HCT116 (cell line): Measurements from ENCODE around the gene PRR14L. TPM values are rescaled to one million over a fixed set of nuclear protein-coding genes. Genes with fewer than 3 reads are reported as not detected.

Experiments used
- ATAC-seq: fragments of 200-7000 bp; cut with Tn5 transposase; 2 replicates; pipeline ENCODE4 v1.9.1; 2020; ENCODE audit warnings: mild to moderate bottlenecking, moderate library complexity
- BruUV-seq: library from RNA; stranded (reverse); fragments of 400-500 nt; replicated peaks from 2 replicates; lab custom pipeline; 2021; lab: Mats Ljungman, UMichigan
- CTCF ChIA-PET: fragments of 300-600 bp; sonication (Branson Sonifier 250); formaldehyde crosslinking; loops from one replicate; lab custom pipeline; 2021; ENCODE audit warnings: antibody characterized with exemption; lab: Charles Lee
- POLR2A ChIA-PET: fragments of 300-600, 350-600 bp; sonication (Branson Sonifier 250); formaldehyde crosslinking; loops from one replicate; lab custom pipeline; 2021; ENCODE audit warnings: antibody characterized with exemption; lab: Charles Lee
- RAD21 ChIA-PET, 2 experiments: fragments of 300-600 bp; sonication (Branson Sonifier 250); formaldehyde crosslinking; loops; one replicate each; lab custom pipeline; 2023; ENCODE audit warnings: low total read pairs in 2 of 2; ENCODE audit not compliant: uncharacterized antibody in 2 of 2, unreplicated experiment in 2 of 2, low non-redundant PET in 1 of 2; lab: Charles Lee
- DNase-seq: peaks from one replicate; pipeline ENCODE4 v3.0.0-alpha.2; 2010; ENCODE audit warnings: low read depth, low spot score
- H2AFZ ChIP-seq: fragments of 200-600 bp; shearing (Covaris generic), sonication (generic); 2 replicates; pipeline ENCODE4 v1.6.1; 2017; ENCODE audit warnings: low read depth, mixed run types, mixed read lengths, antibody characterized with exemption, low read length; ENCODE audit not compliant: poor library complexity, severe bottlenecking
- H3K27ac ChIP-seq: 2 replicates; pipeline ENCODE4 v1.5.1; 2012; ENCODE audit warnings: low read depth, low read length
- H3K27me3 ChIP-seq: fragments of 200-600 bp; sonication (generic); 2 replicates; pipeline ENCODE4 v1.6.1; 2016; ENCODE audit warnings: mixed run types, low read length, mixed read lengths; ENCODE audit not compliant: insufficient read depth
- H3K36me3 ChIP-seq, 2 experiments: fragments of 200-500 bp in 1 of 2; fragments of 200-600 bp in 1 of 2; sonication (Bioruptor generic) in 1 of 2; sonication (generic) in 1 of 2; 2 replicates each; pipeline versions ENCODE4 v1.5.1 to v1.6.1; 2014 to 2016; ENCODE audit warnings: low read length in 2 of 2, inconsistent platforms in 1 of 2, mixed read lengths in 1 of 2, mixed run types in 1 of 2; ENCODE audit not compliant: insufficient read depth in 2 of 2, control insufficient read depth in 1 of 2
- H3K4me1 ChIP-seq, 2 experiments: fragments of 200-600 bp in 1 of 2; sonication (generic) in 1 of 2; 2 replicates each; pipeline versions ENCODE4 v1.5.1 to v1.6.1; 2012 to 2017; ENCODE audit warnings: low read length in 2 of 2, inconsistent platforms in 1 of 2, mild to moderate bottlenecking in 1 of 2, mixed read lengths in 1 of 2, mixed run types in 1 of 2, moderate library complexity in 1 of 2; ENCODE audit not compliant: insufficient read depth in 2 of 2, control insufficient read depth in 1 of 2
- H3K4me2 ChIP-seq: fragments of 200-600 bp; sonication (generic); 2 replicates; pipeline ENCODE4 v1.6.1; 2017; ENCODE audit warnings: mixed run types, low read length, mixed read lengths
- H3K4me3 ChIP-seq, 2 experiments: fragments of 200-600 bp in 1 of 2; sonication (generic) in 1 of 2; replicated peaks in 1 of 2; 2 replicates each; pipeline ENCODE4 v1.5.1; 2011 to 2016; ENCODE audit warnings: low read length in 2 of 2, control low read depth in 1 of 2, low read depth in 1 of 2, mild to moderate bottlenecking in 1 of 2, mixed read lengths in 1 of 2, mixed run types in 1 of 2
- H3K79me2 ChIP-seq: fragments of 200-600 bp; sonication (generic); 2 replicates; pipeline ENCODE4 v1.6.1; 2017; ENCODE audit warnings: mild to moderate bottlenecking, mixed run types, low read length, moderate library complexity, mixed read lengths; ENCODE audit not compliant: insufficient read depth
- H3K9ac ChIP-seq: fragments of 200-600 bp; sonication (generic); 2 replicates; pipeline ENCODE4 v1.6.1; 2016; ENCODE audit warnings: low read length, mixed read lengths
- H3K9me2 ChIP-seq: fragments of 200-600 bp; sonication (generic), shearing (Covaris generic); 2 replicates; pipeline ENCODE4 v1.6.1; 2017; ENCODE audit warnings: mixed run types, mild to moderate bottlenecking, moderate library complexity; ENCODE audit not compliant: insufficient read depth
- H3K9me3 ChIP-seq, 2 experiments: fragments of 200-500 bp in 1 of 2; fragments of 200-600 bp in 1 of 2; sonication (Bioruptor generic) in 1 of 2; sonication (generic) in 1 of 2; 2 replicates each; pipeline ENCODE4 v1.6.1; 2014 to 2017; ENCODE audit warnings: low read length in 2 of 2, mixed read lengths in 2 of 2, inconsistent platforms in 1 of 2, low read depth in 1 of 2, mild to moderate bottlenecking in 1 of 2, mixed run types in 1 of 2, moderate library complexity in 1 of 2; ENCODE audit not compliant: control insufficient read depth in 1 of 2, insufficient read depth in 1 of 2
- H4K20me1 ChIP-seq: fragments of 200-600 bp; sonication (generic), shearing (Covaris generic); 2 replicates; pipeline ENCODE4 v1.6.1; 2017; ENCODE audit warnings: mixed run types, mild to moderate bottlenecking, moderate library complexity; ENCODE audit not compliant: insufficient read depth
- CBX3 ChIP-seq: IDR thresholded peaks from 2 replicates; pipeline ENCODE4 v1.6.1; 2012; ENCODE audit warnings: low read depth
- CEBPB ChIP-seq: IDR thresholded peaks from 2 replicates; pipeline ENCODE4 v1.6.1; 2012; ENCODE audit warnings: low read depth
- EGR1 ChIP-seq: IDR thresholded peaks from 2 replicates; pipeline ENCODE4 v1.6.1; 2012; ENCODE audit warnings: low read depth
- ELF1 ChIP-seq: IDR thresholded peaks from 2 replicates; pipeline ENCODE4 v1.6.1; 2012; ENCODE audit warnings: low read depth, borderline replicate concordance
- EZH2 ChIP-seq: fragments of 200-600 bp; sonication (generic); IDR thresholded peaks from 2 replicates; pipeline ENCODE4 v1.6.1; 2017; ENCODE audit warnings: antibody characterized with exemption, mixed run types
- EZH2phosphoT487 ChIP-seq: fragments of 200-600 bp; IDR thresholded peaks from 2 replicates; pipeline ENCODE4 v1.6.1; 2018; ENCODE audit warnings: antibody characterized with exemption, borderline replicate concordance
- FOSL1 ChIP-seq: IDR thresholded peaks from 2 replicates; pipeline ENCODE4 v1.6.1; 2012; ENCODE audit warnings: low read depth
- JUND ChIP-seq: IDR thresholded peaks from 2 replicates; pipeline ENCODE4 v1.6.1; 2012
- POLR2A ChIP-seq: IDR thresholded peaks from 2 replicates; pipeline ENCODE4 v1.7.0; 2011; ENCODE audit warnings: borderline replicate concordance; ENCODE audit not compliant: insufficient read depth, insufficient read length; ENCODE audit errors: extremely low read depth
- POLR2AphosphoS5 ChIP-seq: IDR thresholded peaks from 2 replicates; pipeline ENCODE4 v1.6.1; 2011; ENCODE audit warnings: mild to moderate bottlenecking, low read depth, low read length, moderate library complexity
- RAD21 ChIP-seq: IDR thresholded peaks from 2 replicates; pipeline ENCODE4 v1.6.1; 2012; ENCODE audit warnings: low read depth, mild to moderate bottlenecking
- SIN3A ChIP-seq: IDR thresholded peaks from 2 replicates; pipeline ENCODE4 v1.6.1; 2012; ENCODE audit warnings: low read depth
- SRF ChIP-seq: IDR thresholded peaks from 2 replicates; pipeline ENCODE4 v1.6.1; 2012; ENCODE audit warnings: low read depth
- YY1 ChIP-seq: IDR thresholded peaks from 2 replicates; pipeline ENCODE4 v1.6.1; 2011; ENCODE audit warnings: low read length, low read depth, moderate library complexity, mild to moderate bottlenecking; ENCODE audit not compliant: insufficient replicate concordance; ENCODE audit errors: extremely low read depth
- ZFX ChIP-seq: fragments of 450-650 bp; IDR thresholded peaks from 2 replicates; pipeline ENCODE4 v1.6.1; 2017
- ZNF274 ChIP-seq: fragments of 200-500 bp; sonication (Bioruptor generic); IDR thresholded peaks from 2 replicates; pipeline ENCODE4 v1.6.1; 2014; ENCODE audit warnings: mild to moderate bottlenecking, low read depth, low read length, inconsistent platforms
- intact Hi-C: fragments of 100-400 bp; cut with micrococcal nuclease; formaldehyde crosslinking; loops from 2 replicates; pipeline ENCODE4 v1.10.0; 2022
- total RNA-seq: library from RNA; stranded (reverse); gene quantifications from one replicate; pipeline ENCODE4 v1.2.1, GENCODE V29; 2021; ENCODE audit not compliant: unreplicated experiment
- TF ChIP-seq, protein P1 (sequence below), 3 experiments: fragments of 200-600 bp in 1 of 3; sonication (generic) in 1 of 3; IDR thresholded peaks in 2 of 3; conservative IDR thresholded peaks in 1 of 3; 2 replicates each; pipeline ENCODE4 v1.5.1; 2012 to 2017; ENCODE audit warnings: low read depth in 2 of 3, low read length in 2 of 3, antibody characterized with exemption in 1 of 3, borderline replicate concordance in 1 of 3, control low read depth in 1 of 3, mild to moderate bottlenecking in 1 of 3, mixed read lengths in 1 of 3, mixed run types in 1 of 3, moderate library complexity in 1 of 3; ENCODE audit not compliant: insufficient read depth in 1 of 3
- TF ChIP-seq, protein P2 (sequence below): IDR thresholded peaks from 2 replicates; pipeline ENCODE4 v1.6.1; 2012
- TF ChIP-seq, protein P3 (sequence below): IDR thresholded peaks from 2 replicates; pipeline ENCODE4 v1.6.1; 2012
- TF ChIP-seq, protein P4 (sequence below): IDR thresholded peaks from 2 replicates; pipeline ENCODE4 v1.6.1; 2012; ENCODE audit warnings: low read depth

Gene PRR14L
- total RNA-seq, 1 experiment from 2014 or later, result 61.5 TPM

DNA sequence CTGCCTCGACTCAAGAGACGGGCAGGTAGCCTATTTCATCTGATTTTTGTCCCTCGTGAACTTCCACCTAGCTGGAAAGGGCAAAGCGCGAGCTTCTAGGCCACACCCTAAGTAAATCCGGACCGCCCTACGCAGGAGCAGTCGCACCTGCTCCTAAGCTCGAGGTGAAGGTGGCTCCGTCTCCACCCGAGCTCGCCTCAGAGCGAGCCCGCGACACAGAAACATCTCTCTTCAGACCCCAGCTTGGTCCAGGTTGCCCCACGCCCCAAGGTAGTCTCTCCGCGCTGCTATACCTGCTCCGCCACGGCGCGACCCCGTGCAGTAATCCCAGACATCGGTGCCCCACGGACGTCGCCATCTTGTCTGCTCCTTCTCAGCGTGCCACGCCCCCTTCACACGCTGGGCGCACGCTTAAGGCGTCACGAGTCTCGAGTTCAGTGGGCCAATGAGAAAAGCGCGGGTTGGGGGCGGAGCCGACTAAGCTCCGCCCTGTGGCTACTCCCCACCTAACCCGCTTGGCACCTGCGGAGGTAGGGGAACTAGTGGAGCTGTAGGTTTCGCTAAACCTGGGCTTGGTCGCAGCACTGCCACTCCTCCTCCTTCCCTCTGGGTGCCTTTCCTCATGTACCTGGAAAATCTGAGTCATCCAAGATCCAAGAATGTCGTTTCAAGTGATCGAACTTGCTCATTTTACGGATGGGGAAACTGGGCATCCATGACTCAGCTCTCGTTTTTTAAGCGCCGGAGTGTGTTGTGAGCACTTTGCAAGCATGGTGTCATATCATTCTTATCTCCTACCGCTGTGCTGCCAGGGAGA is 87.9 kb downstream of the PRR14L start, which contains the start of gene PISD:
Gene PISD, minus strand, starts transcription at position 365 of the 817 bp plus-strand sequence. Its CDS starts 7 bp downstream, at position 358.
- Histone ChIP-seq H3K79me2 (peaks cover 50% of the 10 kb centered on the region), H2AFZ (no peak within 1 kb of the TSS), H3K9me2 (no peaks in the 10 kb centered on the region), H3K4me3 (peak within 1 kb of the TSS; percentile 85 to 89), H3K4me1 (peaks cover 19 to 51% of the 10 kb centered on the region in 2 experiments), H3K9ac (peak within 1 kb of the TSS; percentile 88), H4K20me1 (no peaks in the 10 kb centered on the region), H3K27me3 (no peaks in the 10 kb centered on the region), H3K36me3 (no peaks in the 10 kb centered on the region), H3K9me3 (no peaks in the 10 kb centered on the region), H3K4me2 (peak within 1 kb of the TSS; percentile 83), H3K27ac (peak within 1 kb of the TSS; percentile 88)
- ChIA-PET RAD21 (interaction anchor here (0.5 to 2.0 kb wide), 6 partner anchors 15 to 315 kb away, joined by 3 to 12 read pairs (median 4); no protein-coding TSS in a partner anchor), CTCF (interaction anchor here (0.6 to 7.2 kb wide), 6 partner anchors 15 to 419 kb away, joined by 3 to 143 read pairs (median 4); no protein-coding TSS in a partner anchor), POLR2A (interaction anchor here (0.6 to 2.2 kb wide), 18 partner anchors 8 to 308 kb away, joined by 3 to 16 read pairs (median 4); partner anchors contain the start of genes DEPDC5 and PRR14L)
- intact Hi-C loops, result loop anchor here (2.0 to 10.0 kb wide), 3 partner anchors 89 to 393 kb away; partner anchors contain the start of gene PRR14L
- ATAC-seq, result peak; percentile 88
- BruUV-seq, result no TSS peak
- peak; percentile 96 for DNase-seq
- TF ChIP-seq EZH2 (no peak), SRF (peak; percentile 85), CEBPB (no peak), SIN3A (peak; percentile 84), ZFX (no peak), RAD21 (no peak), ZNF274 (no peak), POLR2A (peak; percentile 83), EZH2phosphoT487 (no peak), YY1 (peak; percentile 94), POLR2AphosphoS5 (peak; percentile 86), FOSL1 (peak; percentile 36), CBX3 (peak; percentile 13; the same call in 1 of the 2 replicates), JUND (peak; percentile 64), EGR1 (peak; percentile 59; the same call in 1 of the 2 replicates), ELF1 (no peak)
- TF ChIP-seq, protein P1, sequence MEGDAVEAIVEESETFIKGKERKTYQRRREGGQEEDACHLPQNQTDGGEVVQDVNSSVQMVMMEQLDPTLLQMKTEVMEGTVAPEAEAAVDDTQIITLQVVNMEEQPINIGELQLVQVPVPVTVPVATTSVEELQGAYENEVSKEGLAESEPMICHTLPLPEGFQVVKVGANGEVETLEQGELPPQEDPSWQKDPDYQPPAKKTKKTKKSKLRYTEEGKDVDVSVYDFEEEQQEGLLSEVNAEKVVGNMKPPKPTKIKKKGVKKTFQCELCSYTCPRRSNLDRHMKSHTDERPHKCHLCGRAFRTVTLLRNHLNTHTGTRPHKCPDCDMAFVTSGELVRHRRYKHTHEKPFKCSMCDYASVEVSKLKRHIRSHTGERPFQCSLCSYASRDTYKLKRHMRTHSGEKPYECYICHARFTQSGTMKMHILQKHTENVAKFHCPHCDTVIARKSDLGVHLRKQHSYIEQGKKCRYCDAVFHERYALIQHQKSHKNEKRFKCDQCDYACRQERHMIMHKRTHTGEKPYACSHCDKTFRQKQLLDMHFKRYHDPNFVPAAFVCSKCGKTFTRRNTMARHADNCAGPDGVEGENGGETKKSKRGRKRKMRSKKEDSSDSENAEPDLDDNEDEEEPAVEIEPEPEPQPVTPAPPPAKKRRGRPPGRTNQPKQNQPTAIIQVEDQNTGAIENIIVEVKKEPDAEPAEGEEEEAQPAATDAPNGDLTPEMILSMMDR (IDR thresholded peaks at IDR 0.05 in 2 of 3, conservative IDR thresholded peaks at IDR 0.05 in 1 of 3; ENCODE audit: borderline replicate concordance in 1 of 3, insufficient read depth in 1 of 3, low read depth in 2 of 3, low read length in 2 of 3), result no peak
- TF ChIP-seq, protein P2, sequence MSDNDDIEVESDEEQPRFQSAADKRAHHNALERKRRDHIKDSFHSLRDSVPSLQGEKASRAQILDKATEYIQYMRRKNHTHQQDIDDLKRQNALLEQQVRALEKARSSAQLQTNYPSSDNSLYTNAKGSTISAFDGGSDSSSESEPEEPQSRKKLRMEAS, result peak; percentile 83
- TF ChIP-seq, protein P3, sequence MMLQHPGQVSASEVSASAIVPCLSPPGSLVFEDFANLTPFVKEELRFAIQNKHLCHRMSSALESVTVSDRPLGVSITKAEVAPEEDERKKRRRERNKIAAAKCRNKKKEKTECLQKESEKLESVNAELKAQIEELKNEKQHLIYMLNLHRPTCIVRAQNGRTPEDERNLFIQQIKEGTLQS, result no peak
- TF ChIP-seq, protein P4, sequence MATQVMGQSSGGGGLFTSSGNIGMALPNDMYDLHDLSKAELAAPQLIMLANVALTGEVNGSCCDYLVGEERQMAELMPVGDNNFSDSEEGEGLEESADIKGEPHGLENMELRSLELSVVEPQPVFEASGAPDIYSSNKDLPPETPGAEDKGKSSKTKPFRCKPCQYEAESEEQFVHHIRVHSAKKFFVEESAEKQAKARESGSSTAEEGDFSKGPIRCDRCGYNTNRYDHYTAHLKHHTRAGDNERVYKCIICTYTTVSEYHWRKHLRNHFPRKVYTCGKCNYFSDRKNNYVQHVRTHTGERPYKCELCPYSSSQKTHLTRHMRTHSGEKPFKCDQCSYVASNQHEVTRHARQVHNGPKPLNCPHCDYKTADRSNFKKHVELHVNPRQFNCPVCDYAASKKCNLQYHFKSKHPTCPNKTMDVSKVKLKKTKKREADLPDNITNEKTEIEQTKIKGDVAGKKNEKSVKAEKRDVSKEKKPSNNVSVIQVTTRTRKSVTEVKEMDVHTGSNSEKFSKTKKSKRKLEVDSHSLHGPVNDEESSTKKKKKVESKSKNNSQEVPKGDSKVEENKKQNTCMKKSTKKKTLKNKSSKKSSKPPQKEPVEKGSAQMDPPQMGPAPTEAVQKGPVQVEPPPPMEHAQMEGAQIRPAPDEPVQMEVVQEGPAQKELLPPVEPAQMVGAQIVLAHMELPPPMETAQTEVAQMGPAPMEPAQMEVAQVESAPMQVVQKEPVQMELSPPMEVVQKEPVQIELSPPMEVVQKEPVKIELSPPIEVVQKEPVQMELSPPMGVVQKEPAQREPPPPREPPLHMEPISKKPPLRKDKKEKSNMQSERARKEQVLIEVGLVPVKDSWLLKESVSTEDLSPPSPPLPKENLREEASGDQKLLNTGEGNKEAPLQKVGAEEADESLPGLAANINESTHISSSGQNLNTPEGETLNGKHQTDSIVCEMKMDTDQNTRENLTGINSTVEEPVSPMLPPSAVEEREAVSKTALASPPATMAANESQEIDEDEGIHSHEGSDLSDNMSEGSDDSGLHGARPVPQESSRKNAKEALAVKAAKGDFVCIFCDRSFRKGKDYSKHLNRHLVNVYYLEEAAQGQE, result no peak
